IMR-90 (cell line): Measurements from ENCODE around the gene ACSL3.

Experiments
- FOS ChIP-seq: fragments of 150-350 bp; IDR thresholded peaks from 2 replicates; pipeline ENCODE4 v1.6.1; 2016; ENCODE audit warnings: low read depth, low read length
- MAZ ChIP-seq: IDR thresholded peaks from 2 replicates; pipeline ENCODE4 v1.6.1; 2012; ENCODE audit warnings: low read depth, mild to moderate bottlenecking, low read length, improper control_type of control experiment, moderate library complexity, borderline replicate concordance
- POLR2A ChIP-seq: IDR thresholded peaks from 2 replicates; pipeline ENCODE4 v1.6.1; 2012; ENCODE audit warnings: mild to moderate bottlenecking, low read depth, low read length
- TF ChIP-seq, protein P1 (sequence below): conservative IDR thresholded peaks from 2 replicates; pipeline ENCODE4 v1.5.1; 2012; ENCODE audit warnings: mild to moderate bottlenecking, low read depth, low read length, improper control_type of control experiment
- TF ChIP-seq, protein P2 (sequence below): fragments of 150-350 bp; IDR thresholded peaks from 2 replicates; pipeline ENCODE4 v1.6.1; 2017; ENCODE audit warnings: mild to moderate bottlenecking, antibody characterized with exemption, low read length, low read depth

DNA sequence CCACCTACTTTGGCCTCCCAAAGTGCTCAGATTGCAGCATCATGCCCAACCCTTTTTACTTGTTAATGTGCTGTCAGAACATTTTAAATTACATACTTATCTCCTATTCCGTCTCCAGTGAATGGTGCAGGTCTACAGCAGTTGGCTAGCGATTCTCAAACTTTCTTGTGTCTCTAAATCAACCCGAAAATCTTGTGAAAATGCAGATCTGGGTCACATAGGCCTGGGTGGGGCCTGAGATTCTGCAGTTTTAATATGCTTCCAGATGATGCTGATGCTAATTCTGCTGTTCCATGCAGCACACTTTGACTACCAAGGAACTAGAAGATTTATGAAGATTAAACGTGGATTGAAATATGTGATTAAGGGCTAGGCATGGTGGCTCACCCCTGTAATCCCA is 14.8 kb upstream of the ACSL3 start:
- TF ChIP-seq, protein P1, sequence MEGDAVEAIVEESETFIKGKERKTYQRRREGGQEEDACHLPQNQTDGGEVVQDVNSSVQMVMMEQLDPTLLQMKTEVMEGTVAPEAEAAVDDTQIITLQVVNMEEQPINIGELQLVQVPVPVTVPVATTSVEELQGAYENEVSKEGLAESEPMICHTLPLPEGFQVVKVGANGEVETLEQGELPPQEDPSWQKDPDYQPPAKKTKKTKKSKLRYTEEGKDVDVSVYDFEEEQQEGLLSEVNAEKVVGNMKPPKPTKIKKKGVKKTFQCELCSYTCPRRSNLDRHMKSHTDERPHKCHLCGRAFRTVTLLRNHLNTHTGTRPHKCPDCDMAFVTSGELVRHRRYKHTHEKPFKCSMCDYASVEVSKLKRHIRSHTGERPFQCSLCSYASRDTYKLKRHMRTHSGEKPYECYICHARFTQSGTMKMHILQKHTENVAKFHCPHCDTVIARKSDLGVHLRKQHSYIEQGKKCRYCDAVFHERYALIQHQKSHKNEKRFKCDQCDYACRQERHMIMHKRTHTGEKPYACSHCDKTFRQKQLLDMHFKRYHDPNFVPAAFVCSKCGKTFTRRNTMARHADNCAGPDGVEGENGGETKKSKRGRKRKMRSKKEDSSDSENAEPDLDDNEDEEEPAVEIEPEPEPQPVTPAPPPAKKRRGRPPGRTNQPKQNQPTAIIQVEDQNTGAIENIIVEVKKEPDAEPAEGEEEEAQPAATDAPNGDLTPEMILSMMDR = no peak
- TF ChIP-seq, protein P2, sequence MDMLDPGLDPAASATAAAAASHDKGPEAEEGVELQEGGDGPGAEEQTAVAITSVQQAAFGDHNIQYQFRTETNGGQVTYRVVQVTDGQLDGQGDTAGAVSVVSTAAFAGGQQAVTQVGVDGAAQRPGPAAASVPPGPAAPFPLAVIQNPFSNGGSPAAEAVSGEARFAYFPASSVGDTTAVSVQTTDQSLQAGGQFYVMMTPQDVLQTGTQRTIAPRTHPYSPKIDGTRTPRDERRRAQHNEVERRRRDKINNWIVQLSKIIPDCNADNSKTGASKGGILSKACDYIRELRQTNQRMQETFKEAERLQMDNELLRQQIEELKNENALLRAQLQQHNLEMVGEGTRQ = no peak
- TF ChIP-seq POLR2A (no peak), FOS (no peak), MAZ (no peak)
